Iris pigment epithelial cell (primary cell): ENCODE results near the gene UGT1A6.
A peak's percentile ranks its signal among the peaks of the same experiment; 100 is the strongest.

Experiments used
- DNase-seq: peaks from one replicate; pipeline ENCODE4 v3.0.0-alpha.2; 2011; ENCODE audit warnings: low read depth

Gene UGT1A6

GRCh38 chr2:233801357-233802131 lies 108.9 kb downstream of the UGT1A6 start:
- peak; percentile 22 for DNase-seq

DNA sequence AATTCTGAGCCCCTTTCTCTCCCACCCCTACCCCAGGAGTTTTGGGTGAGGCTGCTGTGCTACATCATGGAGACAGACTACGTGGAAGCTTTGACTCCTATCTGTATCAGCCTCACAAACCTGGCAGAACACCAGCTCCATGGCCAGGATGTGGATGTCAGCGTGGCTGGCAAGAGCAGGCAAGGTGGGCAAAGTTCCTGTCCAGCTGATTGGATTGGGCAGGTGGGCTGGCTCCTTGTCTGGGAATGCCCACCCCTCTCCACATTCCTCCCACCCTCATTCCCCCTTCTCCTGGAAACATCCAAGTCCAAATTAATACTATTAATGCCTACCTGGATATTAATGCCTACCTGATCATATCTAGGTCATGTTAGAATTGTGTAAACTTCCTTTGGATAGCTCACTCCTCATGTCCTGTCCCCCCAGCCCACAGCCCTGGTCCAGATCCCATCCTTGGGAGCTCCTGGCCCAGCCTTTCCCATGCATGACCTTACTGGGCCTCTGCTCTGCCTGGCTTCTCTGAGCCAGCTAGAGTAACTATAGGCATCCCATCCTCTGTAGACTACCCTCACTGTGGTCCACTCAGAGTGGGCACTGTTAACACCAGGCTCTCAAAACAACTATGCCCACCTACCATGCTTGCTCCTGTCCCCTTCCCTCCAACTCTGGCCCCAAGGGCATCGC lies 109.6 kb downstream of the UGT1A6 start:
- no peak for DNase-seq

- DNase-seq, result no peak
Measured at GRCh38 chr2:233803292-233803911, 110.7 kb downstream of the UGT1A6 start.

DNA sequence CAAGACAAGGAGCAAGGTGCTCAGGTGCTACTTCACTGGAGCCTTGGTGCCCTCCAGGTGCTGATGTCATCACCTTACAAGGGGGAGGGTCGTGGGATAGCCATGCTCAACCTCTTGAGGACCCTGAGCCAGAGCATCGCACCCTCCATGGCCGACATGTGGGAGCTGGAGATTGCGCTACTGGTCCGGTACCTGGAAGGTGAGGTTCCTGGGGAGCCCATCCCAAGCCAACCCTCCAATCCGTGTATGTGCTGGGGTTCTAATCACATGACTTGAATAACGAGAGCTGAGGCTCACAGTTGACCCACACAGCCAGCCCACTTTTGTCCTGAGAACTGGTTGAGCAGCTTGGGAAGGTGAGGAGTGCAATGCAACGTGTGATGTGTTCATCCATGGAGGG lies 111.3 kb downstream of the UGT1A6 start:
- no peak for DNase-seq

DNA sequence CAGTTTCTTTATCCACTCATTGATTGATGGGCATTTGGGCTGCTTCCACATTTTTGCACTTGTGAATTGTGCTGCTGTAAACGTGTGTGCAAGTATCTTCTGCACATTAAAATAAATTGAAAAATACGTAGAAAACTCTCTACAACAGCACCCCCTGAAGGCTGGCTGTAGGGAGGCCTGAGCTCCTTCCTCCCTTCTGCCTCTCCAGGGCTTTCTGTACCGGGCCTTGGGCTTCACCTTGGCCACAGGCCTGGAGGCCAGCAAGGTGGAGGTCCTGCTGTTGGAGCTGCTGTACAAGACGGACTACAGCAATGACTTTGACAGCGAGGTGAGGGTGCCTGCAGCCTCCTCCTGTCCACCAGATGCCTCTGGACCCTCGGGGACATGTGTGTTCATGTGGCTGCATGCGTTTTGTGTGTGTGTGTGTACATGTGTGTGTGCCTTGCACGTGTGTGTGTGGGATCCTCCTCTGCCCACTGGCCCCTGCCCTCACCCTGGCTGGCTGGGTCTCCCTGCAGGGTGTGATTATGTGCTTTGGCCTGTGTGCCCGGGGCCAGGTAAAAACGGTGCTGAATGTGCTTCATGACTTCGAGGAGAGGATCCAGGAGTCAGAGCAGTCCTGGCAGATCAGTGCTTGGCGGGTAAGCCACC lies 114.7 kb downstream of the UGT1A6 start:
- peak; percentile 3 for DNase-seq

- DNase-seq, result no peak
Measured at GRCh38 chr2:233807966-233808935, 115.6 kb downstream of the UGT1A6 start.

DNA sequence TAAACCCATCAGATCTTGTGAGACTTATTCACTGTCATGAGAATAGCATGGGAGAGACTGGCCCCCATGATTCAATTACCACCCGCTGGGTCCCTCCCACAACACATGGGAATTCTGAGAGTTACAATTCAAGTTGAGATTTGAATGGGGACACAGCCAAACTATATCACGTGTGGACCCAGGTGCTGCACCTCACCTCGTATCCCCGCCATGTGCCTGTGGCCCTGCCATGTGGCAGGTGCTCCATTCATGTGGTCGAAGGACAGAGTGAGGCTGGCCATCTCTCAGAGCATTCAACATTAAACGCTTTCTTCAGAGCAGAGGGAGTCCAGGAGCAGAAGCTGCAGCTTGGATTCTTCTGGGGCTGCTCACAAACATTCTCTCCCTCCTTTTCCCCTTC lies 117.7 kb downstream of the UGT1A6 start:
- no peak for DNase-seq

- no peak for DNase-seq
Measured at GRCh38 chr2:233811087-233811486, 118.4 kb downstream of the UGT1A6 start.

DNA sequence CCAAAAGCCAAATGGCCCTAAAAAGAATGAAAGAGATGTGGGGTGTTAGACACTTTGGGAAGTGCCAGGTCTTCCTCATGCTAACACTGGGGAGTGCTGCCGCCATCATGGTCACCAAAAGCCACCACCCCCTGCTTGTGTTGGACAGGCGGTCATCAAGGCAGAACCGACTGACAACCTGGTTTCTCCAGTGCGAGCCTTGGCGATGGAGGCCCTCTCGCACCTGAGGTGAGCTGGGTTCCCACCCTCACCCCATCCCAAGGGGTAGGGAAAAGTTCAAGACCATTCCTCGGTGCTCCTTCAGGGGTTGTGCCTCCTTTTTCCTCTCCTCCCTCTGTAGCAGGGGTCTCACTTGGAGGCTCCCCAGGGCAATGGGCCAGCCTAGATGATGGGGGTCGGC lies 119.0 kb downstream of the UGT1A6 start:
- DNase-seq, result no peak

DNA sequence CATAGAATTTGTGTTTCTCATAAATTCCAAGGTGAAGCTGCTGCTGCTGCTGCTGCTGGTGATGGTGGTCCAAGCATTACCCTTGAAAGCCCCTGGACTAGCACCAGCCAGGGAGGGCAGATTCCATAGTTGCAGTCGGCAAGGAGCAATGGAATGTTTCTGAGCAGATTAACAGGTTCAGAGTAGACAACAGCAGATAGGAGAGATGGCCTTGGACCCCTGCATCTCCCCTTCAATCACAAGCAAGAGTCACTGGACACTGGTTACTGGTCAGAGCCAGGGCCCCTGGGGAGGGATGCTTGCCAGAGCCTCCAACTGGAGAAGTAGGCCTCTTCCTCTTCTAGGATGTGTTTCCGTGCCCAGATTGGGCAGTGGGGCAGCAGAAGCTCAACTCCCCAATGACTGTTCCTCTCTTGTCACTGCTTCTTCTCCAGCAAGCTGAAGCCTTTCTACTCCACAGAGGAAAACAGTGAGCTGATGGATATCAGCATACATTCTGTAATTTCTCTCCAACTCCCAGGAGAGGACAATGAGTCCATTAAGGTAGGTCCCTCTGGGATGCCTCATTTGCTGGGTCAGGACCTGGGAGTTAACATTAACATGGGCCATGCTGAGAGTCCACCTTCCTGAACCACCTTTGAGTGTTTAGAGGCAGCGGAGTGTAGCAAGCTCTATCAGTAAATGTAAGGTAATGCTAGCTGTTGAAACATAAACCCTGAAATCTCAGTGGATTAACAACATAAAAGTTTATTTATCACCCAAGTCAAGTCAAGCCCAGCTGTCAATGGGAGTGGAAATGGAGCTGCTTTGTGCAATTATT lies 120.8 kb downstream of the UGT1A6 start:
- DNase-seq, result no peak

- peak; percentile 22 for DNase-seq
Measured at GRCh38 chr2:233814056-233814835, 121.6 kb downstream of the UGT1A6 start.

GRCh38 chr2:233815861-233816260 lies 123.2 kb downstream of the UGT1A6 start:
- DNase-seq, result no peak

GRCh38 chr2:233816334-233816733 lies 123.6 kb downstream of the UGT1A6 start:
- DNase-seq, result no peak

- DNase-seq, result no peak
Measured at GRCh38 chr2:233816771-233817170, 124.1 kb downstream of the UGT1A6 start.

DNA sequence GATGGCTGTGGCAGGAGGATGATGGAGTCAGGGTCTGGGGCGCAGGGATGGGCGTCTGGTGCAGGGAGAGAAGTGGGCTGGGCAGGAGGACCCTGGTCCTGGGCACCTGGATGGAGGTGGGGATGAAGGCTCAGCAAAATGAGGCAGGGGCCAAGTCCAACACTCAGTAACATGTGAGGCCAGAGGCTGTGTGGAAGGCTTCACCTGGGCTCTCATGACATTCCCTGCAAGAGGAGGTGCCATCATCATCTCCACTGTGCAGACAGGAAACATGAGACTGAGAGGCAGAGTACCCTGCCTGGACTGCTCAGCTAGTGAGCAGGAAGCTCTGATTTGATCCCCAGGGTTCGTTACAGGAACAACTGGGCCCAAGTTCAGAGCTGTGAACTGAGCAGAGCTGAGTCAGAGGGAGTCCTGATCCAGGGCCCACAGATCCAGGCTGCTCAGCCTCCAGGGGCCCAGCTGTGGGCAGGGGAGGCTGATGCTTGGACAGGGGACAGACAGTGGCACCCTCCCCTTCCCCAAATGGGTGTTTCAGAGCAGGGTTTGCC lies 124.7 kb downstream of the UGT1A6 start:
- peak; percentile 37 for DNase-seq

GRCh38 chr2:233817995-233818638 lies 125.4 kb downstream of the UGT1A6 start:
- DNase-seq, result no peak

GRCh38 chr2:233818639-233819621 lies 126.2 kb downstream of the UGT1A6 start:
- DNase-seq, result no peak
